ENCODE measurements around the gene COL8A1.

COL8A1 gene

DNA sequence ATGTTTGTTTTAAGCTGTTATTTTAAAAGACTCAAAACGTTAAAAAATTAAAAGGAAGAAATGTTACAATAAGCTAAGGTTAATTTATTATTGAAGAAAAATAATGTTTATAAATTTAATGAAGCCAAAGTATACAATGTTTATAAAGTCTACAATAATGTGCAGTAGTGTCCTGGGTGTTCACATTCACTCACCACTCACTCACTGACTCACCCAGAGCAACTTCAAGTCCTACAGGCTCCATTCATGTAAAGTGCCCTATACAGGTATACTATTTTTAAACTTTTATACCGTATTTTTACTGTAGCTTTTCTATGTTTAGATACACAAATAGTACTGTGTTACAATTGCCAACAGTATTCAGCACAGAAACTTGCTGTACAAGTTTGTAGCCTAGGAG, 55.2 kb downstream of the COL8A1 start:
- DNase-seq (ENCODE audit: low read depth) = no peak
- H3K4me3 ChIP-seq (ENCODE audit: low read length) = no peak overlapping the region
- TF ChIP-seq, protein P1, sequence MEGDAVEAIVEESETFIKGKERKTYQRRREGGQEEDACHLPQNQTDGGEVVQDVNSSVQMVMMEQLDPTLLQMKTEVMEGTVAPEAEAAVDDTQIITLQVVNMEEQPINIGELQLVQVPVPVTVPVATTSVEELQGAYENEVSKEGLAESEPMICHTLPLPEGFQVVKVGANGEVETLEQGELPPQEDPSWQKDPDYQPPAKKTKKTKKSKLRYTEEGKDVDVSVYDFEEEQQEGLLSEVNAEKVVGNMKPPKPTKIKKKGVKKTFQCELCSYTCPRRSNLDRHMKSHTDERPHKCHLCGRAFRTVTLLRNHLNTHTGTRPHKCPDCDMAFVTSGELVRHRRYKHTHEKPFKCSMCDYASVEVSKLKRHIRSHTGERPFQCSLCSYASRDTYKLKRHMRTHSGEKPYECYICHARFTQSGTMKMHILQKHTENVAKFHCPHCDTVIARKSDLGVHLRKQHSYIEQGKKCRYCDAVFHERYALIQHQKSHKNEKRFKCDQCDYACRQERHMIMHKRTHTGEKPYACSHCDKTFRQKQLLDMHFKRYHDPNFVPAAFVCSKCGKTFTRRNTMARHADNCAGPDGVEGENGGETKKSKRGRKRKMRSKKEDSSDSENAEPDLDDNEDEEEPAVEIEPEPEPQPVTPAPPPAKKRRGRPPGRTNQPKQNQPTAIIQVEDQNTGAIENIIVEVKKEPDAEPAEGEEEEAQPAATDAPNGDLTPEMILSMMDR (conservative IDR thresholded peaks at IDR 0.05; ENCODE audit: low read length) = no peak

DNA sequence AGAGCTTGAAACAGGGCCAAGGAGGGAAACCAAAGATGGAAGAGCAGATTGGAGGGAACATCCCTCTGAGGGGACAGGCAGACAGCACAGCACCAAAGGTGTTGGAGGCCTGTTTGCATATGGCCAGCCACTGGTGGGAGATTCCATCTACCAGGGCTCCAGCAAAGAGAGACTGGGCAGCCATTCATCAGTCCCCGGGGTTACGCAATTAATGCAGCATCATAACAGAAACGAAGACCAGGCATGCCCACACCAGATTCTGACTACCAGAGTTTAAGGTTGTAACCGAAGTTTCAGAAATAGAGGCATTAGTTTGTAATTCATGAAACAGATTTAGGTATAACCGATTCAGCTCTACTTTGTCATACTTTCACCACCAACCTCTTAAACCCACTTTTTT, 58.1 kb downstream of the COL8A1 start:
- DNase-seq (ENCODE audit: low read depth) = no peak
- TF ChIP-seq, protein P1 (conservative IDR thresholded peaks at IDR 0.05; ENCODE audit: low read length) = no peak
- no peak overlapping the region for H3K4me3 ChIP-seq (ENCODE audit: low read length)

DNA sequence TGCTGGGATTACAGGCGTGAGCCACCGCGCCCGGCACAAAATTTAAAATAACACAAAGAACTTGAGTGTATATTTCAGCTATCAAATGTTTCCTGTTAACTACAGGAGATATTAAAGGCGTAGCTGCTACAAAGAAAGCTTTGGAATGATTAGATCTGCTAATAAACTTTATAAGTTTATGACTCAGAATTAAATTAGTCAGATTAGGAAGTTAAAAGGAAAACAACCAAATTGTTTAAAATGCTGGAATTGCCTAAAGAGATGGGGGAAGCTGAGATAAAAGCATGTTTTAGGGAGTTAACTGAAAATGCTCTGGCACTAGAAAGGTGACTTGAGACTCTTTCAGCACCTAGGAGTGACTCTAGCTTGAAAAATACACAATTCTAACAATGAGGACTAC, 58.9 kb downstream of the COL8A1 start:
- H3K4me3 ChIP-seq (ENCODE audit: low read length) = no peak overlapping the region
- DNase-seq (ENCODE audit: low read depth) = no peak
- TF ChIP-seq, protein P1 (conservative IDR thresholded peaks at IDR 0.05; ENCODE audit: low read length) = no peak

DNA sequence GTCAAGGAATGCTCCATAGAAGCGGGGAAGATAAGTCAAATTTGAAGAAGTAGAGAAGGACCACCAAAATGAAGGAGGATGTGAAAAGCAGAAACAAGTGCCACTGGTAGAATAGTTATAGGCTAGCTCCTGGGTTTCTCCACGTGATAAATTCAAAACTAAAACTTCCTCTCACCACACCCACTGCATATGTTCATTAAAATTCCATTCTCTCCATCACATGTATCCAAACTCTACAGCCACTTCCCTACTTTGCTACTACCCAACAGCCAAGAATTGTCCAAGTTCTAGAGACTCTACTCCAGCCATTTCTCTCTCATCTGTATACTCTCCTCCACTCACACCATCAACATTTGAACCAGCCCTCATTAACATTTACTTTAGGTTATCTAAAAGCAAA, 60.5 kb downstream of the COL8A1 start:
- TF ChIP-seq, protein P1 (conservative IDR thresholded peaks at IDR 0.05; ENCODE audit: low read length) = no peak

DNA sequence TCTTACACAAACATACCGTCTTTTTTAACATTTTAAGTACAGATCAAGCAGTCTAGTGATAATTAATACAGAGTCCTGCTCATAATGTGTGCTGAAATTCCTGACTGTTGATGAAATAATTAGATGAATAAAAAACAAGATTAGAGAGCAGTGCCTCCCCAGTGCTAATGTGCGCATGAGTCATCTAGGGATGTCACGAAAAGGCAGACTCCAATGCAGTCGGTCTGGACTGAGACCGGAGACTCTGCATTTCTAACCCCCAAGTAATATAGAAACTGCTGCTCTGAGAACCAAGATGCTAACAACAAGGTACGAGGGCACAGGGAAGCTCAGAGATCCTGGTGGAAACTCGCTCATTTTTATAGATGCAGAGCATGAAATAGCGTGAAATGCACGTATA, 61.4 kb downstream of the COL8A1 start:
- peak; percentile 64 for DNase-seq (ENCODE audit: low read depth)
- TF ChIP-seq, protein P1 (conservative IDR thresholded peaks at IDR 0.05; ENCODE audit: low read length) = no peak
- no peak overlapping the region for H3K4me3 ChIP-seq (ENCODE audit: low read length)

More for the DNA sequence above, 60.5 kb downstream of the COL8A1 start:
- H3K4me3 ChIP-seq (ENCODE audit: low read length) = no peak overlapping the region
- DNase-seq (ENCODE audit: low read depth) = no peak

DNA sequence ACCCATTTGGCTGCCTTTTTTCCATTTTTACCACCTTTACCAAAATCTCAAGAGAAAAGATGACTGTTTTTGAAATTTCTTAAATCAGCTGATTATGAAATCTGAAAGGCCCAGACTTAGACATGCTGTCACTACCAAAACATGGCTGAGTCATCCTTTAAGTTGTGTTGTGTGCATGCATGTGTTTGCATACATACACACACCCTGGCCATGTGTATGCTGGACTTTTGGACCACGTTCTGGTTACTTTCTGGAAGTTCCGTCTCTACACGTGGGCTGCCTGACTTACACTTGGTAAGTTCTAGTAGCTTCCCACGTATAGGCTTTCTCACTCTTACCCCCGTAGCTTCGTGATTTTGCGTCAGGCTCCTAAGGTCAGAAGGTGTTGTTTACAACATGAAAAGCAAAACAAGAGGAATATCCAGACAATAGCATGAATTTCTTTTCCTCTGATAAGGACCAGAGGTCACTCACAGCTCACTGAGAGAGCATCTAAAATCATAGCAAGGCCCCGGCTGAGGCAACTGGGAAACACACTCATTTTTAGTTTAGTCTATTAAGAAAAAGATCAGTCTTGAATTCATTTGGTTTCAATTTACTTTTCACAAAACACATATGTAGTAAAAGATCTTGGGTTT, 62.4 kb downstream of the COL8A1 start:
- no peak overlapping the region for H3K4me3 ChIP-seq (ENCODE audit: low read length)
- peak; percentile 72 for DNase-seq (ENCODE audit: low read depth)
- TF ChIP-seq, protein P1 (conservative IDR thresholded peaks at IDR 0.05; ENCODE audit: low read length) = no peak
